Transverse colon (tissue), 4 donors: ENCODE measurements around the gene ATP2A1.
"Not testable (repeated sequence)": the region's sequence is repeated elsewhere in the genome, so short reads cannot be mapped to it uniquely, and the experiment has no call there.

Source experiments
- CTCF ChIP-seq, 5 experiments: fragments of 200-600 bp in 3 of 5; fragments of 450-650 bp in 2 of 5; sonication (generic) in 3 of 5; IDR thresholded peaks; 1 replicate in 2 of 5; 2 replicates in 3 of 5; pipeline ENCODE4 v1.5.1; 2016 to 2017; ENCODE audit warnings: antibody characterized with exemption in 5 of 5, inconsistent platforms in 3 of 5, mild to moderate bottlenecking in 2 of 5, moderate library complexity in 1 of 5
- EP300 ChIP-seq: sonication (generic); formaldehyde crosslinking; IDR thresholded peaks from one replicate; pipeline ENCODE4 v1.6.1; 2017; ENCODE audit warnings: antibody characterized with exemption, low read depth
- POLR2A ChIP-seq: fragments of 450-650 bp; IDR thresholded peaks from one replicate; pipeline ENCODE4 v1.6.1; 2016; ENCODE audit warnings: antibody characterized with exemption, mild to moderate bottlenecking, moderate library complexity
- POLR2AphosphoS5 ChIP-seq, 3 donors: sonication (generic); formaldehyde crosslinking; IDR thresholded peaks; one replicate each; pipeline ENCODE4 v1.6.1; 2016; ENCODE audit warnings: antibody characterized with exemption in 3 of 3

- TF ChIP-seq POLR2A; CTCF (IDR thresholded peaks at IDR 0.05); EP300; POLR2AphosphoS5 (IDR thresholded peaks at IDR 0.05): not testable (repeated sequence)
These were observed 3.3 kb downstream of the ATP2A1 start for GRCh38 chr16:28881565-28881964.
